GM12865 (cell line): ENCODE results near the gene MORN5.

Experiments
- DNase-seq: peaks from one replicate; pipeline ENCODE4 v3.0.0; 2010; ENCODE audit warnings: low read depth
- H3K4me3 ChIP-seq: 2 replicates; pipeline ENCODE4 v1.5.1; 2011; ENCODE audit warnings: mild to moderate bottlenecking, low read depth, low read length, control low read depth
- CTCF ChIP-seq: IDR thresholded peaks from 2 replicates; pipeline ENCODE4 v1.5.1; 2011; ENCODE audit warnings: low read length, control low read depth, low read depth, inconsistent platforms; ENCODE audit not compliant: insufficient read depth; ENCODE audit errors: missing control alignments

Gene MORN5

GRCh38 chr9:122218071-122218934 is 58.6 kb downstream of the MORN5 start:
- H3K4me3 ChIP-seq: no peak overlapping the region
- TF ChIP-seq CTCF: no peak
- no peak for DNase-seq

GRCh38 chr9:122218935-122219855 is 59.5 kb downstream of the MORN5 start:
- no peak for DNase-seq
- H3K4me3 ChIP-seq: no peak overlapping the region
- TF ChIP-seq CTCF: no peak

GRCh38 chr9:122219856-122220672 is 60.4 kb downstream of the MORN5 start:
- TF ChIP-seq CTCF: no peak
- DNase-seq: no peak
- H3K4me3 ChIP-seq: no peak overlapping the region

- no peak overlapping the region for H3K4me3 ChIP-seq
- no peak for TF ChIP-seq CTCF
- DNase-seq: no peak
Measured at GRCh38 chr9:122220673-122221182, 61.0 kb downstream of the MORN5 start.

GRCh38 chr9:122221183-122221811 is 61.6 kb downstream of the MORN5 start:
- no peak for DNase-seq
- TF ChIP-seq CTCF: no peak
- H3K4me3 ChIP-seq: no peak overlapping the region

- no peak for DNase-seq
- no peak overlapping the region for H3K4me3 ChIP-seq
- no peak for TF ChIP-seq CTCF
Measured at GRCh38 chr9:122222791-122223190, 63.1 kb downstream of the MORN5 start.
